HCT116 (cell line): ENCODE measurements around the gene METTL26. TPM values are rescaled to one million over a fixed set of nuclear protein-coding genes. Genes with fewer than 3 reads are reported as not detected.

ENCODE experiments used
- ATAC-seq: fragments of 200-7000 bp; cut with Tn5 transposase; 2 replicates; pipeline ENCODE4 v1.9.1; 2020; ENCODE audit warnings: mild to moderate bottlenecking, moderate library complexity
- BruUV-seq: library from RNA; stranded (reverse); fragments of 400-500 nt; replicated peaks from 2 replicates; lab custom pipeline; 2021; lab: Mats Ljungman, UMichigan
- CTCF ChIA-PET: fragments of 300-600 bp; sonication (Branson Sonifier 250); formaldehyde crosslinking; loops from one replicate; lab custom pipeline; 2021; ENCODE audit warnings: antibody characterized with exemption; lab: Charles Lee
- POLR2A ChIA-PET: fragments of 300-600, 350-600 bp; sonication (Branson Sonifier 250); formaldehyde crosslinking; loops from one replicate; lab custom pipeline; 2021; ENCODE audit warnings: antibody characterized with exemption; lab: Charles Lee
- RAD21 ChIA-PET, 2 experiments: fragments of 300-600 bp; sonication (Branson Sonifier 250); formaldehyde crosslinking; loops; one replicate each; lab custom pipeline; 2023; ENCODE audit warnings: low total read pairs in 2 of 2; ENCODE audit not compliant: uncharacterized antibody in 2 of 2, unreplicated experiment in 2 of 2, low non-redundant PET in 1 of 2; lab: Charles Lee
- DNase-seq: peaks from one replicate; pipeline ENCODE4 v3.0.0-alpha.2; 2010; ENCODE audit warnings: low read depth, low spot score
- H2AFZ ChIP-seq: fragments of 200-600 bp; shearing (Covaris generic), sonication (generic); 2 replicates; pipeline ENCODE4 v1.6.1; 2017; ENCODE audit warnings: low read depth, mixed run types, mixed read lengths, antibody characterized with exemption, low read length; ENCODE audit not compliant: poor library complexity, severe bottlenecking
- H3K27ac ChIP-seq: 2 replicates; pipeline ENCODE4 v1.5.1; 2012; ENCODE audit warnings: low read depth, low read length
- H3K27me3 ChIP-seq: fragments of 200-600 bp; sonication (generic); 2 replicates; pipeline ENCODE4 v1.6.1; 2016; ENCODE audit warnings: mixed run types, low read length, mixed read lengths; ENCODE audit not compliant: insufficient read depth
- H3K36me3 ChIP-seq, 2 experiments: fragments of 200-500 bp in 1 of 2; fragments of 200-600 bp in 1 of 2; sonication (Bioruptor generic) in 1 of 2; sonication (generic) in 1 of 2; 2 replicates each; pipeline versions ENCODE4 v1.5.1 to v1.6.1; 2014 to 2016; ENCODE audit warnings: low read length in 2 of 2, inconsistent platforms in 1 of 2, mixed read lengths in 1 of 2, mixed run types in 1 of 2; ENCODE audit not compliant: insufficient read depth in 2 of 2, control insufficient read depth in 1 of 2
- H3K4me1 ChIP-seq, 2 experiments: fragments of 200-600 bp in 1 of 2; sonication (generic) in 1 of 2; 2 replicates each; pipeline versions ENCODE4 v1.5.1 to v1.6.1; 2012 to 2017; ENCODE audit warnings: low read length in 2 of 2, inconsistent platforms in 1 of 2, mild to moderate bottlenecking in 1 of 2, mixed read lengths in 1 of 2, mixed run types in 1 of 2, moderate library complexity in 1 of 2; ENCODE audit not compliant: insufficient read depth in 2 of 2, control insufficient read depth in 1 of 2
- H3K4me2 ChIP-seq: fragments of 200-600 bp; sonication (generic); 2 replicates; pipeline ENCODE4 v1.6.1; 2017; ENCODE audit warnings: mixed run types, low read length, mixed read lengths
- H3K4me3 ChIP-seq, 2 experiments: fragments of 200-600 bp in 1 of 2; sonication (generic) in 1 of 2; replicated peaks in 1 of 2; 2 replicates each; pipeline ENCODE4 v1.5.1; 2011 to 2016; ENCODE audit warnings: low read length in 2 of 2, control low read depth in 1 of 2, low read depth in 1 of 2, mild to moderate bottlenecking in 1 of 2, mixed read lengths in 1 of 2, mixed run types in 1 of 2
- H3K79me2 ChIP-seq: fragments of 200-600 bp; sonication (generic); 2 replicates; pipeline ENCODE4 v1.6.1; 2017; ENCODE audit warnings: mild to moderate bottlenecking, mixed run types, low read length, moderate library complexity, mixed read lengths; ENCODE audit not compliant: insufficient read depth
- H3K9ac ChIP-seq: fragments of 200-600 bp; sonication (generic); 2 replicates; pipeline ENCODE4 v1.6.1; 2016; ENCODE audit warnings: low read length, mixed read lengths
- H3K9me2 ChIP-seq: fragments of 200-600 bp; sonication (generic), shearing (Covaris generic); 2 replicates; pipeline ENCODE4 v1.6.1; 2017; ENCODE audit warnings: mixed run types, mild to moderate bottlenecking, moderate library complexity; ENCODE audit not compliant: insufficient read depth
- H3K9me3 ChIP-seq, 2 experiments: fragments of 200-500 bp in 1 of 2; fragments of 200-600 bp in 1 of 2; sonication (Bioruptor generic) in 1 of 2; sonication (generic) in 1 of 2; 2 replicates each; pipeline ENCODE4 v1.6.1; 2014 to 2017; ENCODE audit warnings: low read length in 2 of 2, mixed read lengths in 2 of 2, inconsistent platforms in 1 of 2, low read depth in 1 of 2, mild to moderate bottlenecking in 1 of 2, mixed run types in 1 of 2, moderate library complexity in 1 of 2; ENCODE audit not compliant: control insufficient read depth in 1 of 2, insufficient read depth in 1 of 2
- H4K20me1 ChIP-seq: fragments of 200-600 bp; sonication (generic), shearing (Covaris generic); 2 replicates; pipeline ENCODE4 v1.6.1; 2017; ENCODE audit warnings: mixed run types, mild to moderate bottlenecking, moderate library complexity; ENCODE audit not compliant: insufficient read depth
- ATF3 ChIP-seq: IDR thresholded peaks from 2 replicates; pipeline ENCODE4 v1.6.1; 2012
- CBX3 ChIP-seq: IDR thresholded peaks from 2 replicates; pipeline ENCODE4 v1.6.1; 2012; ENCODE audit warnings: low read depth
- ELF1 ChIP-seq: IDR thresholded peaks from 2 replicates; pipeline ENCODE4 v1.6.1; 2012; ENCODE audit warnings: low read depth, borderline replicate concordance
- EZH2 ChIP-seq: fragments of 200-600 bp; sonication (generic); IDR thresholded peaks from 2 replicates; pipeline ENCODE4 v1.6.1; 2017; ENCODE audit warnings: antibody characterized with exemption, mixed run types
- EZH2phosphoT487 ChIP-seq: fragments of 200-600 bp; IDR thresholded peaks from 2 replicates; pipeline ENCODE4 v1.6.1; 2018; ENCODE audit warnings: antibody characterized with exemption, borderline replicate concordance
- FOSL1 ChIP-seq: IDR thresholded peaks from 2 replicates; pipeline ENCODE4 v1.6.1; 2012; ENCODE audit warnings: low read depth
- JUND ChIP-seq: IDR thresholded peaks from 2 replicates; pipeline ENCODE4 v1.6.1; 2012
- MAX ChIP-seq: IDR thresholded peaks from 2 replicates; pipeline ENCODE4 v1.6.1; 2012
- RAD21 ChIP-seq: IDR thresholded peaks from 2 replicates; pipeline ENCODE4 v1.6.1; 2012; ENCODE audit warnings: low read depth, mild to moderate bottlenecking
- TCF7L2 ChIP-seq: IDR thresholded peaks from 2 replicates; pipeline ENCODE4 v1.7.0; 2011; ENCODE audit warnings: borderline replicate concordance, inconsistent platforms; ENCODE audit not compliant: insufficient read depth, insufficient read length; ENCODE audit errors: extremely low read depth
- ZFX ChIP-seq: fragments of 450-650 bp; IDR thresholded peaks from 2 replicates; pipeline ENCODE4 v1.6.1; 2017
- ZNF274 ChIP-seq: fragments of 200-500 bp; sonication (Bioruptor generic); IDR thresholded peaks from 2 replicates; pipeline ENCODE4 v1.6.1; 2014; ENCODE audit warnings: mild to moderate bottlenecking, low read depth, low read length, inconsistent platforms
- intact Hi-C: fragments of 100-400 bp; cut with micrococcal nuclease; formaldehyde crosslinking; loops from 2 replicates; pipeline ENCODE4 v1.10.0; 2022
- total RNA-seq: library from RNA; stranded (reverse); gene quantifications from one replicate; pipeline ENCODE4 v1.2.1, GENCODE V29; 2021; ENCODE audit not compliant: unreplicated experiment

Gene METTL26
- total RNA-seq, 1 experiment from 2014 or later, result 85.7 TPM

GRCh38 chr16:671353-672131 lies 35.4 kb upstream of the METTL26 start:
- Histone ChIP-seq H3K4me2 (no peak overlapping the region), H3K9me3 (no peaks in the 10 kb centered on the region), H3K9ac (no peak overlapping the region), H3K9me2 (no peaks in the 10 kb centered on the region), H3K4me3 (no peak overlapping the region), H3K79me2 (peaks cover 26% of the 10 kb centered on the region), H3K4me1 (peaks cover 0 to 10% of the 10 kb centered on the region in 2 experiments; a peak in 1 of 4 replicates), H2AFZ (no peak overlapping the region), H3K36me3 (peaks cover 0 to 4% of the 10 kb centered on the region in 2 experiments; a peak in 1 of 4 replicates), H3K27ac (no peak overlapping the region), H4K20me1 (no peaks in the 10 kb centered on the region), H3K27me3 (no peaks in the 10 kb centered on the region)
- RAD21 ChIA-PET, result no interaction called here
- CTCF ChIA-PET, result no interaction called here
- ATAC-seq, result no peak
- DNase-seq, result no peak
- POLR2A ChIA-PET, result no interaction called here
- intact Hi-C loops, result no loop called here
- BruUV-seq, result no TSS peak
- TF ChIP-seq ZFX, result no peak

GRCh38 chr16:670485-671352 lies 34.6 kb upstream of the METTL26 start:
- Histone ChIP-seq H4K20me1 (no peaks in the 10 kb centered on the region), H3K79me2 (peaks cover 26% of the 10 kb centered on the region), H3K27me3 (no peaks in the 10 kb centered on the region), H3K9ac (no peak overlapping the region), H3K9me2 (no peaks in the 10 kb centered on the region), H3K36me3 (peaks cover 0 to 4% of the 10 kb centered on the region in 2 experiments; a peak in 1 of 4 replicates), H2AFZ (no peak overlapping the region), H3K4me2 (no peak overlapping the region), H3K27ac (no peak overlapping the region), H3K9me3 (no peaks in the 10 kb centered on the region), H3K4me3 (no peak overlapping the region), H3K4me1 (peaks cover 0 to 10% of the 10 kb centered on the region in 2 experiments; a peak in 1 of 4 replicates)
- DNase-seq (no peak), ATAC-seq (no peak)
- TF ChIP-seq RAD21 (no peak), MAX (no peak), JUND (no peak), TCF7L2 (no peak), FOSL1 (no peak), EZH2phosphoT487 (no peak), ZNF274 (no peak), ELF1 (no peak), CBX3 (no peak), ATF3 (no peak), EZH2 (no peak)
- intact Hi-C loops, result no loop called here
- no TSS peak for BruUV-seq
- ChIA-PET POLR2A (no interaction called here), CTCF (no interaction called here), RAD21 (no interaction called here)
